ENCODE results near the gene ACVR1B.

GRCh38 chr12:52007158-52007921 lies 55.8 kb downstream of the ACVR1B start:
- TF ChIP-seq CTCF (IDR thresholded peaks at IDR 0.05; ENCODE audit: low read depth, low read length) (no peak), EZH2phosphoT487 (IDR thresholded peaks at IDR 0.05; ENCODE audit: low read depth) (no peak)

All from OCI-LY3 (cell line).